ENCODE results near the gene IER2. TPM values are rescaled to one million over a fixed set of nuclear protein-coding genes. Genes with fewer than 3 reads are reported as not detected.

Gene IER2
- total and polyA plus RNA-seq, 9 of the 15 experiments (the other 6 are each of a cell fraction or from before 2014, with no cell fraction given) = 4.5 to 205 (median 23.7) TPM

GRCh38 chr19:13152974-13153568 is 2.9 kb downstream of the IER2 start (continued):
- TF ChIP-seq MTA3 (IDR thresholded peaks at IDR 0.05; ENCODE audit: borderline replicate concordance) = peak; percentile 99
- TF ChIP-seq GTF3C2 (IDR thresholded peaks at IDR 0.05; ENCODE audit: borderline replicate concordance, extremely low read depth, insufficient read length) = no peak
- 0 out of 2 replicates have a peak, but pooled peaks have one; percentile 46 for TF ChIP-seq ZNF224 (CRISPR knock-in tag; IDR thresholded peaks at IDR 0.05)
- TF ChIP-seq MIER1 (IDR thresholded peaks at IDR 0.05; ENCODE audit: low read depth) = no peak
- no peak for TF ChIP-seq ZNF592 (IDR thresholded peaks at IDR 0.05)
- peak; percentile 82 for TF ChIP-seq NCOR1 (IDR thresholded peaks at IDR 0.05)
- no peak for TF ChIP-seq ZNF695 (CRISPR knock-in tag; IDR thresholded peaks at IDR 0.05)
- no peak for TF ChIP-seq BRD4 (IDR thresholded peaks at IDR 0.05)
- no peak for TF ChIP-seq ZNF354B (CRISPR knock-in tag; IDR thresholded peaks at IDR 0.05)
- peak; percentile 14 to 90; a peak in 3 of 4 replicates for TF ChIP-seq ZMIZ1 (IDR thresholded peaks at IDR 0.05; ENCODE audit: low read depth in 2 of 2, low read length in 2 of 2)
- TF ChIP-seq RB1 (IDR thresholded peaks at IDR 0.05; ENCODE audit: low read depth) = peak; percentile 84
- TF ChIP-seq NCOA6 (IDR thresholded peaks at IDR 0.05) = peak; percentile 72; the same call in 1 of the 2 replicates
- TF ChIP-seq NR3C1 (CRISPR knock-in tag; IDR thresholded peaks at IDR 0.05) = no peak; the same call in 1 of the 2 replicates
- no peak for TF ChIP-seq BCL6 (CRISPR knock-in tag; IDR thresholded peaks at IDR 0.05)
- peak; percentile 62; the same call in 1 of the 2 replicates for TF ChIP-seq MAX (CRISPR knock-in tag; IDR thresholded peaks at IDR 0.05)
- no peak for TF ChIP-seq SNRNP70 (optimal IDR thresholded peaks at IDR 0.05; ENCODE audit: low read depth, low read length)
- no peak for TF ChIP-seq NEUROD1 (IDR thresholded peaks at IDR 0.05; ENCODE audit: borderline replicate concordance, low read depth, low read length, partially characterized antibody)
- TF ChIP-seq ZNF324 (CRISPR knock-in tag; IDR thresholded peaks at IDR 0.05) = no peak
- TF ChIP-seq CAMTA2 (CRISPR knock-in tag; conservative IDR thresholded peaks at IDR 0.05) = no peak
